Prostate gland (tissue), 2 donors: ENCODE results near the gene EZH1. TPM values are rescaled to one million over a fixed set of nuclear protein-coding genes. Genes with fewer than 3 reads are reported as not detected.
A peak's percentile ranks its signal among the peaks of the same experiment; 100 is the strongest.
"Not testable (repeated sequence)": the region's sequence is repeated elsewhere in the genome, so short reads cannot be mapped to it uniquely, and the experiment has no call there.

Experiments used
- DNase-seq: peaks from one replicate; pipeline ENCODE4 v3.0.0-alpha.2; 2019; ENCODE audit warnings: low spot score
- H3K27ac ChIP-seq, 2 donors: fragments of 200-600 bp; sonication (generic); 2 replicates each; pipeline ENCODE4 v1.5.1; 2017 to 2019
- H3K27me3 ChIP-seq: fragments of 200-600 bp; sonication (generic); replicated peaks from 2 replicates; pipeline ENCODE4 v1.5.1; 2019; ENCODE audit not compliant: insufficient read depth
- H3K36me3 ChIP-seq, 2 donors: fragments of 200-600 bp; sonication (generic); 1 replicate in 1 of 2; 2 replicates in 1 of 2; pipeline versions ENCODE4 v1.5.1 to v1.8.1; 2017 to 2019
- H3K4me1 ChIP-seq: fragments of 200-600 bp; sonication (generic); replicated peaks from 2 replicates; pipeline ENCODE4 v1.5.1; 2019
- H3K4me3 ChIP-seq, 2 donors: fragments of 200-600 bp; sonication (generic); 2 replicates each; pipeline ENCODE4 v1.5.1; 2017 to 2019
- H3K9me3 ChIP-seq: fragments of 200-600 bp; sonication (generic); 2 replicates; pipeline ENCODE4 v1.5.1; 2017
- POLR2A ChIP-seq: fragments of 450-650 bp; IDR thresholded peaks from one replicate; pipeline ENCODE4 v1.6.1; 2016; ENCODE audit warnings: antibody characterized with exemption, mild to moderate bottlenecking
- POLR2AphosphoS5 ChIP-seq: sonication (generic); formaldehyde crosslinking; IDR thresholded peaks from one replicate; pipeline ENCODE4 v1.6.1; 2017; ENCODE audit warnings: antibody characterized with exemption
- WGBS: methylation state at CpG from one replicate; pipeline ENCODE4 v1.1.5; 2018; 5-methylcytosine and 5-hydroxymethylcytosine counted together
- intact Hi-C: fragments of 100-400 bp; cut with DNase I; formaldehyde crosslinking; loops from one replicate; pipeline ENCODE4 v1.14.2; 2022
- total RNA-seq, 2 donors: library from RNA; depleted of rRNA; stranded (reverse); fragments of >200 nt; gene quantifications; one replicate each; pipeline ENCODE4 v1.1.0, GENCODE V29; 2016
- TF ChIP-seq, protein P1 (sequence below), 4 experiments: fragments of 200-600 bp in 2 of 4; fragments of 450-650 bp in 2 of 4; sonication (generic) in 2 of 4; IDR thresholded peaks; 1 replicate in 3 of 4; 2 replicates in 1 of 4; pipeline ENCODE4 v1.5.1; 2016 to 2019; ENCODE audit warnings: antibody characterized with exemption in 4 of 4, mild to moderate bottlenecking in 2 of 4, moderate library complexity in 2 of 4

The EZH1 gene
- total RNA-seq, 2 donors from 2014 or later: 28.5 to 61.2 TPM

- H3K4me1 ChIP-seq: peaks cover 3% of the 10 kb centered on the region
- no peak for TF ChIP-seq POLR2A
- TF ChIP-seq, protein P1, sequence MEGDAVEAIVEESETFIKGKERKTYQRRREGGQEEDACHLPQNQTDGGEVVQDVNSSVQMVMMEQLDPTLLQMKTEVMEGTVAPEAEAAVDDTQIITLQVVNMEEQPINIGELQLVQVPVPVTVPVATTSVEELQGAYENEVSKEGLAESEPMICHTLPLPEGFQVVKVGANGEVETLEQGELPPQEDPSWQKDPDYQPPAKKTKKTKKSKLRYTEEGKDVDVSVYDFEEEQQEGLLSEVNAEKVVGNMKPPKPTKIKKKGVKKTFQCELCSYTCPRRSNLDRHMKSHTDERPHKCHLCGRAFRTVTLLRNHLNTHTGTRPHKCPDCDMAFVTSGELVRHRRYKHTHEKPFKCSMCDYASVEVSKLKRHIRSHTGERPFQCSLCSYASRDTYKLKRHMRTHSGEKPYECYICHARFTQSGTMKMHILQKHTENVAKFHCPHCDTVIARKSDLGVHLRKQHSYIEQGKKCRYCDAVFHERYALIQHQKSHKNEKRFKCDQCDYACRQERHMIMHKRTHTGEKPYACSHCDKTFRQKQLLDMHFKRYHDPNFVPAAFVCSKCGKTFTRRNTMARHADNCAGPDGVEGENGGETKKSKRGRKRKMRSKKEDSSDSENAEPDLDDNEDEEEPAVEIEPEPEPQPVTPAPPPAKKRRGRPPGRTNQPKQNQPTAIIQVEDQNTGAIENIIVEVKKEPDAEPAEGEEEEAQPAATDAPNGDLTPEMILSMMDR (IDR thresholded peaks at IDR 0.05): peak in 3 of 4 experiments; percentile 14 to 43 (median 35)
- TF ChIP-seq POLR2AphosphoS5: peak; percentile 93
- no peaks in the 10 kb centered on the region for H3K9me3 ChIP-seq
- WGBS: 1% methylated on average over 39 of the region's 39 CpGs
- peak within 1 kb of the TSS; percentile 76 to 77 for H3K4me3 ChIP-seq
- H3K36me3 ChIP-seq: peaks cover 0 to 3% of the 10 kb centered on the region in 2 donors
- peak within 1 kb of the TSS; percentile 80 to 84 for H3K27ac ChIP-seq
- DNase-seq: peak; percentile 77
- intact Hi-C loops: no loop called here
- no peaks in the 10 kb centered on the region for H3K27me3 ChIP-seq
Observed at GRCh38 chr17:42773290-42774035, 28.6 kb upstream of the EZH1 start, which contains the start of gene VPS25. TSS of gene VPS25 (plus strand) at chr17:42773449. CDS start at chr17:42773476, 27 bp downstream.

GRCh38 chr17:42772945-42773289 lies 28.1 kb upstream of the EZH1 start:
- peaks cover 0 to 3% of the 10 kb centered on the region in 2 donors for H3K36me3 ChIP-seq
- no peak for DNase-seq
- peak overlapping the region; percentile 76 to 77 for H3K4me3 ChIP-seq
- H3K27me3 ChIP-seq: no peaks in the 10 kb centered on the region
- TF ChIP-seq POLR2AphosphoS5: no peak
- no peak for TF ChIP-seq POLR2A
- TF ChIP-seq, protein P1 (IDR thresholded peaks at IDR 0.05): no peak
- H3K4me1 ChIP-seq: peaks cover 3% of the 10 kb centered on the region
- 11% methylated on average over 3 of the region's 3 CpGs for WGBS
- no peaks in the 10 kb centered on the region for H3K9me3 ChIP-seq
- intact Hi-C loops: no loop called here
- peak overlapping the region; percentile 80 to 84 for H3K27ac ChIP-seq

GRCh38 chr17:42769964-42770363 lies 25.1 kb upstream of the EZH1 start:
- intact Hi-C loops: loop anchor here (10.0 kb wide), 1 partner anchor 185 kb away; no protein-coding TSS in a partner anchor

GRCh38 chr17:42768006-42768405 lies 23.2 kb upstream of the EZH1 start:
- not testable (repeated sequence) for H3K27me3 ChIP-seq, H3K36me3 ChIP-seq, DNase-seq, H3K4me3 ChIP-seq, H3K9me3 ChIP-seq, H3K27ac ChIP-seq, H3K4me1 ChIP-seq
- WGBS: 66% methylated on average over 9 of the region's 9 CpGs
- intact Hi-C loops: loop anchor here (10.0 kb wide), 1 partner anchor 183 kb away; no protein-coding TSS in a partner anchor

More at GRCh38 chr17:42769964-42770363, 25.1 kb upstream of the EZH1 start:
- H3K27me3 ChIP-seq, H3K4me1 ChIP-seq, H3K4me3 ChIP-seq, DNase-seq, H3K9me3 ChIP-seq, H3K36me3 ChIP-seq, H3K27ac ChIP-seq: not testable (repeated sequence)
- WGBS: 87% methylated on average over 10 of the region's 10 CpGs

- no peaks in the 10 kb centered on the region for H3K9me3 ChIP-seq
- no peak overlapping the region for H3K4me3 ChIP-seq
- intact Hi-C loops: loop anchor here (10.0 kb wide), 1 partner anchor 183 kb away; no protein-coding TSS in a partner anchor
- no peak for DNase-seq
- H3K36me3 ChIP-seq: no peaks in the 10 kb centered on the region
- TF ChIP-seq, protein P1 (IDR thresholded peaks at IDR 0.05): no peak
- no peak for TF ChIP-seq POLR2AphosphoS5
- TF ChIP-seq POLR2A: no peak
- no peaks in the 10 kb centered on the region for H3K4me1 ChIP-seq
- no peak overlapping the region for H3K27ac ChIP-seq
- H3K27me3 ChIP-seq: no peaks in the 10 kb centered on the region
Observed at GRCh38 chr17:42767512-42767911, 22.7 kb upstream of the EZH1 start.

- Histone ChIP-seq H3K9me3 (no peaks in the 10 kb centered on the region), H3K36me3 (no peaks in the 10 kb centered on the region), H3K4me1 (no peaks in the 10 kb centered on the region), H3K4me3 (no peak overlapping the region), H3K27me3 (no peaks in the 10 kb centered on the region), H3K27ac (no peak overlapping the region)
- 92% methylated on average over 6 of the region's 6 CpGs for WGBS
- intact Hi-C loops: loop anchor here (10.0 kb wide), 1 partner anchor 181 kb away; no protein-coding TSS in a partner anchor
- TF ChIP-seq, protein P1 (IDR thresholded peaks at IDR 0.05): no peak
- no peak for TF ChIP-seq POLR2A
- TF ChIP-seq POLR2AphosphoS5: no peak
- DNase-seq: no peak
Observed at GRCh38 chr17:42766124-42766523, 21.3 kb upstream of the EZH1 start.
